HepG2 (cell line): ENCODE data around the gene HSD17B11. TPM values are rescaled to one million over a fixed set of nuclear protein-coding genes. Genes with fewer than 3 reads are reported as not detected.

Experiments used
- ATAD3A ChIP-seq: sonication (generic); formaldehyde crosslinking; IDR thresholded peaks from 2 replicates; pipeline ENCODE4 v1.4.0; 2020; ENCODE audit warnings: missing genetic modification reagents
- KAT2B ChIP-seq: fragments of 150-350 bp; IDR thresholded peaks from 2 replicates; pipeline ENCODE4 v1.6.1; 2014; ENCODE audit warnings: low read depth, low read length, borderline replicate concordance
- KDM1A ChIP-seq: IDR thresholded peaks from 2 replicates; pipeline ENCODE4 v1.6.1; 2016; ENCODE audit warnings: missing compliant biosample characterization
- KDM2A ChIP-seq: sonication (generic); formaldehyde crosslinking; IDR thresholded peaks from 2 replicates; pipeline ENCODE4 v1.4.0; 2020; ENCODE audit warnings: low read depth, missing genetic modification reagents, borderline replicate concordance
- KDM5B ChIP-seq: sonication (generic); formaldehyde crosslinking; IDR thresholded peaks from 2 replicates; pipeline ENCODE4 v1.4.0; 2020; ENCODE audit warnings: missing genetic modification reagents, mild to moderate bottlenecking, borderline replicate concordance
- MAFF ChIP-seq: IDR thresholded peaks from 2 replicates; pipeline ENCODE4 v1.6.1; 2011; ENCODE audit warnings: low read depth, low read length, improper control_type of control experiment
- MYPOP ChIP-seq: sonication (generic); formaldehyde crosslinking; IDR thresholded peaks from 2 replicates; pipeline ENCODE4 v1.8.1; 2023; ENCODE audit warnings: mild to moderate bottlenecking, moderate library complexity, missing genetic modification reagents
- NCOA1 ChIP-seq: sonication (generic); formaldehyde crosslinking; IDR thresholded peaks from 2 replicates; pipeline ENCODE4 v1.9.0; 2021; ENCODE audit warnings: missing genetic modification reagents
- PPARG ChIP-seq: conservative IDR thresholded peaks from 2 replicates; pipeline ENCODE4 v1.6.1; 2016; ENCODE audit warnings: missing biosample characterization, missing genetic modification reagents
- RAD21 ChIP-seq: fragments of 450-650 bp; formaldehyde crosslinking; IDR thresholded peaks from 2 replicates; pipeline ENCODE4 v1.5.0; 2020; ENCODE audit warnings: mild to moderate bottlenecking
- RXRA ChIP-seq: sonication (generic); formaldehyde crosslinking; IDR thresholded peaks from 2 replicates; pipeline ENCODE4 v1.5.1; 2020; ENCODE audit warnings: missing genetic modification reagents
- RXRB ChIP-seq: IDR thresholded peaks from 2 replicates; pipeline ENCODE4 v1.6.1; 2016; ENCODE audit warnings: borderline replicate concordance, missing genetic modification reagents, missing compliant biosample characterization
- ZNF124 ChIP-seq: sonication (generic); formaldehyde crosslinking; IDR thresholded peaks from 2 replicates; pipeline ENCODE4 v1.4.0; 2020; ENCODE audit warnings: missing genetic modification reagents
- ZNF138 ChIP-seq: sonication (generic); formaldehyde crosslinking; IDR thresholded peaks from 2 replicates; pipeline ENCODE4 v1.5.0; 2020; ENCODE audit warnings: mild to moderate bottlenecking, low read depth, missing genetic modification reagents
- ZNF383 ChIP-seq: sonication (generic); formaldehyde crosslinking; IDR thresholded peaks from 2 replicates; pipeline ENCODE4 v1.4.0; 2020; ENCODE audit warnings: missing genetic modification reagents, mild to moderate bottlenecking, borderline replicate concordance
- ZNF513 ChIP-seq: sonication (generic); formaldehyde crosslinking; conservative IDR thresholded peaks from 2 replicates; pipeline ENCODE4 v1.5.0; 2020; ENCODE audit warnings: missing genetic modification reagents
- ZNF563 ChIP-seq: sonication (generic); formaldehyde crosslinking; IDR thresholded peaks from 2 replicates; pipeline ENCODE4 v1.8.0; 2022; ENCODE audit warnings: mild to moderate bottlenecking, moderate library complexity, missing genetic modification reagents
- polyA plus RNA-seq, 8 experiments: library from polyadenylated mRNA; depleted of rRNA in 3 of 8; stranded (reverse) in 7 of 8; unstranded in 1 of 8; fragments of >200 nt; fragmentation: Illumina TruSeq in 4 of 8; extraction: Trizol in 4 of 8; gene quantifications; 2 replicates each; pipeline versions ENCODE4 v1.2.1 to v1.2.3, GENCODE V29; 2011 to 2016; ENCODE audit warnings: low read depth in 4 of 8, missing spikeins in 1 of 8, mixed read lengths in 1 of 8; ENCODE audit not compliant: insufficient read depth in 1 of 8
- total RNA-seq, 5 experiments: library from RNA; depleted of rRNA; stranded (reverse); fragments of >200 nt; fragmentation: Illumina TruSeq; extraction: Trizol; gene quantifications; 2 replicates each; pipeline ENCODE4 v1.2.3, GENCODE V29; 2016; ENCODE audit warnings: low read depth in 1 of 5
- TF ChIP-seq, protein P1 (sequence below): IDR thresholded peaks from 2 replicates; pipeline ENCODE4 v1.6.1; 2012; ENCODE audit warnings: inconsistent platforms
- TF ChIP-seq, protein P2 (sequence below): sonication (generic); formaldehyde crosslinking; IDR thresholded peaks from one replicate; pipeline ENCODE4 v1.5.1; 2020; ENCODE audit warnings: mild to moderate bottlenecking, missing genetic modification reagents; ENCODE audit errors: not compliant biosample characterization
- TF ChIP-seq, protein P3 (sequence below): sonication (generic); formaldehyde crosslinking; IDR thresholded peaks from 2 replicates; pipeline ENCODE4 v1.8.1; 2023; ENCODE audit warnings: mild to moderate bottlenecking, missing genetic modification reagents

The HSD17B11 gene
- total and polyA plus RNA-seq, 2 of the 13 experiments (the other 11 are each of a cell fraction or from before 2014, with no cell fraction given): 121 to 158 TPM

DNA sequence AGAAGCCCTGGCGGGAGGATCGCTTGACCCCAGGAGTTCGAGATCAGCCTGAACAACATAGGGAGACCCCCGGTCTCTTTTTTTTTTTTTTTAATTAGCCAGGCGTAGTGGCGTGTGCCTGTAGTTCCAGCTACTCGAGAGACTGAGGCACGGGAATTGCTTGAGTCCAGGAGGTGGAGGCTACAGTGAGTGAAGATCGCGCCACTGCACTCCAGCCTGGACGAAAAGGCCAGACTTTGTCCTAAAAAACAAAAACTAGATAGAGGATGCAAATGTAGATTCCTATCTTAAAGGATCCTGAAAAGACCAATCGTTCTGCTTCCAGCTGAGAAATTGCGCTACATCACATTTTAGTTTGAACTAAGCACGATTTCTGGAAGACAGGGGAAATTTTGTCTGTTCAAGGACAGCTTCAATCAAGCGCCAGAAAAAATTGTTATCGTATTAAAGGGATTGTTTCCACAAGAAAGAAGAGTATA, 627 bp upstream of the HSD17B11 start (continued):
- TF ChIP-seq KDM2A (no peak; the same call in 1 of the 2 replicates), ZNF563 (CRISPR knock-in tag) (0 out of 2 replicates have a peak, but pooled peaks have one; percentile 12), ATAD3A (no peak), ZNF138 (CRISPR knock-in tag) (no peak), ZNF124 (CRISPR knock-in tag) (no peak), ZNF383 (no peak), KAT2B (no peak), MYPOP (CRISPR knock-in tag) (no peak), RXRB (CRISPR knock-in tag) (no peak), KDM1A (no peak), RXRA (CRISPR knock-in tag) (0 out of 2 replicates have a peak, but pooled peaks have one; percentile 8), PPARG (no peak), ZNF513 (0 out of 2 replicates have a peak, but pooled peaks have one; percentile 1), KDM5B (0 out of 2 replicates have a peak, but pooled peaks have one; percentile 6), RAD21 (CRISPR knock-in tag) (no peak), NCOA1 (CRISPR knock-in tag) (no peak), MAFF (no peak)
- TF ChIP-seq, protein P1, sequence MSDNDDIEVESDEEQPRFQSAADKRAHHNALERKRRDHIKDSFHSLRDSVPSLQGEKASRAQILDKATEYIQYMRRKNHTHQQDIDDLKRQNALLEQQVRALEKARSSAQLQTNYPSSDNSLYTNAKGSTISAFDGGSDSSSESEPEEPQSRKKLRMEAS: no peak
- TF ChIP-seq, protein P2, sequence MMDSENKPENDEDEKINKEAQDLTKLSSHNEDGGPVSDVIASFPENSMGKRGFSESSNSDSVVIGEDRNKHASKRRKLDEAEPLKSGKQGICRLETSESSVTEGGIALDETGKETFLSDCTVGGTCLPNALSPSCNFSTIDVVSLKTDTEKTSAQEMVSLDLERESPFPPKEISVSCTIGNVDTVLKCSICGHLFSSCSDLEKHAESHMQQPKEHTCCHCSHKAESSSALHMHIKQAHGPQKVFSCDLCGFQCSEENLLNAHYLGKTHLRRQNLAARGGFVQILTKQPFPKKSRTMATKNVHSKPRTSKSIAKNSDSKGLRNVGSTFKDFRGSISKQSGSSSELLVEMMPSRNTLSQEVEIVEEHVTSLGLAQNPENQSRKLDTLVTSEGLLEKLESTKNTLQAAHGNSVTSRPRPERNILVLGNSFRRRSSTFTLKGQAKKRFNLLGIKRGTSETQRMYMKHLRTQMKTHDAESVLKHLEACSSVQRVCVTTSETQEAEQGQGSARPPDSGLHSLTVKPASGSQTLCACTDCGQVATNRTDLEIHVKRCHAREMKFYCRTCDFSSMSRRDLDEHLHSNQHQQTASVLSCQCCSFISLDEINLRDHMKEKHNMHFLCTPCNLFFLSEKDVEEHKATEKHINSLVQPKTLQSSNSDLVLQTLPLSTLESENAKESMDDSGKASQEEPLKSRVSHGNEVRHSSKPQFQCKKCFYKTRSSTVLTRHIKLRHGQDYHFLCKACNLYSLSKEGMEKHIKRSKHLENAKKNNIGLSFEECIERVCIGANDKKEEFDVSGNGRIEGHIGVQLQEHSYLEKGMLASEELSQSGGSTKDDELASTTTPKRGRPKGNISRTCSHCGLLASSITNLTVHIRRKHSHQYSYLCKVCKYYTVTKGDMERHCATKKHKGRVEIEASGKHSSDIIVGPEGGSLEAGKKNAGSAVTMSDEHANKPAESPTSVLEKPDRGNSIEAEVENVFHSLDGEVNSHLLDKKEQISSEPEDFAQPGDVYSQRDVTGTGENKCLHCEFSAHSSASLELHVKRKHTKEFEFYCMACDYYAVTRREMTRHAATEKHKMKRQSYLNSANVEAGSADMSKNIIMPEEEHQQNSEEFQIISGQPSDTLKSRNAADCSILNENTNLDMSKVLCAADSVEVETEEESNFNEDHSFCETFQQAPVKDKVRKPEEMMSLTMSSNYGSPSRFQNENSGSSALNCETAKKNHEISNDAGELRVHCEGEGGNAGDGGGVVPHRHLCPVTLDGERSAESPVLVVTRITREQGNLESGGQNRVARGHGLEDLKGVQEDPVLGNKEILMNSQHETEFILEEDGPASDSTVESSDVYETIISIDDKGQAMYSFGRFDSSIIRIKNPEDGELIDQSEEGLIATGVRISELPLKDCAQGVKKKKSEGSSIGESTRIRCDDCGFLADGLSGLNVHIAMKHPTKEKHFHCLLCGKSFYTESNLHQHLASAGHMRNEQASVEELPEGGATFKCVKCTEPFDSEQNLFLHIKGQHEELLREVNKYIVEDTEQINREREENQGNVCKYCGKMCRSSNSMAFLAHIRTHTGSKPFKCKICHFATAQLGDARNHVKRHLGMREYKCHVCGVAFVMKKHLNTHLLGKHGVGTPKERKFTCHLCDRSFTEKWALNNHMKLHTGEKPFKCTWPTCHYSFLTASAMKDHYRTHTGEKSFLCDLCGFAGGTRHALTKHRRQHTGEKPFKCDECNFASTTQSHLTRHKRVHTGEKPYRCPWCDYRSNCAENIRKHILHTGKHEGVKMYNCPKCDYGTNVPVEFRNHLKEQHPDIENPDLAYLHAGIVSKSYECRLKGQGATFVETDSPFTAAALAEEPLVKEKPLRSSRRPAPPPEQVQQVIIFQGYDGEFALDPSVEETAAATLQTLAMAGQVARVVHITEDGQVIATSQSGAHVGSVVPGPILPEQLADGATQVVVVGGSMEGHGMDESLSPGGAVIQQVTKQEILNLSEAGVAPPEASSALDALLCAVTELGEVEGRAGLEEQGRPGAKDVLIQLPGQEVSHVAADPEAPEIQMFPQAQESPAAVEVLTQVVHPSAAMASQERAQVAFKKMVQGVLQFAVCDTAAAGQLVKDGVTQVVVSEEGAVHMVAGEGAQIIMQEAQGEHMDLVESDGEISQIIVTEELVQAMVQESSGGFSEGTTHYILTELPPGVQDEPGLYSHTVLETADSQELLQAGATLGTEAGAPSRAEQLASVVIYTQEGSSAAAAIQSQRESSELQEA: no peak
- TF ChIP-seq, protein P3, sequence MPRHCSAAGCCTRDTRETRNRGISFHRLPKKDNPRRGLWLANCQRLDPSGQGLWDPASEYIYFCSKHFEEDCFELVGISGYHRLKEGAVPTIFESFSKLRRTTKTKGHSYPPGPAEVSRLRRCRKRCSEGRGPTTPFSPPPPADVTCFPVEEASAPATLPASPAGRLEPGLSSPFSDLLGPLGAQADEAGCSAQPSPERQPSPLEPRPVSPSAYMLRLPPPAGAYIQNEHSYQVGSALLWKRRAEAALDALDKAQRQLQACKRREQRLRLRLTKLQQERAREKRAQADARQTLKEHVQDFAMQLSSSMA (CRISPR knock-in tag): no peak
